Amniotic stem cell (primary cell): ENCODE results near the gene PCDHAC2.

ENCODE experiments used
- DNase-seq: peaks from one replicate; lab custom pipeline; 2025; lab: John Stamatoyannopoulos, UW

Gene PCDHAC2

GRCh38 chr5:140986117-140986521, 19.8 kb downstream of the PCDHAC2 start:
- no peak for DNase-seq

GRCh38 chr5:140988100-140988499, 21.8 kb downstream of the PCDHAC2 start:
- DNase-seq, result no peak

- no peak for DNase-seq
Observed at GRCh38 chr5:140988608-140989007, 22.3 kb downstream of the PCDHAC2 start.

- DNase-seq, result no peak
Observed at GRCh38 chr5:140989254-140990020, 23.2 kb downstream of the PCDHAC2 start.

- DNase-seq, result no peak
Observed at GRCh38 chr5:140992828-140993227, 26.6 kb downstream of the PCDHAC2 start.

- DNase-seq, result no peak
Observed at GRCh38 chr5:140996060-140996459, 29.8 kb downstream of the PCDHAC2 start.

- DNase-seq, result no peak
Observed at GRCh38 chr5:140998921-140999410, 32.7 kb downstream of the PCDHAC2 start.

GRCh38 chr5:141001446-141001843, 35.2 kb downstream of the PCDHAC2 start:
- no peak for DNase-seq

GRCh38 chr5:141001844-141002604, 35.7 kb downstream of the PCDHAC2 start:
- no peak for DNase-seq

GRCh38 chr5:141002605-141002965, 36.3 kb downstream of the PCDHAC2 start:
- DNase-seq, result no peak

GRCh38 chr5:141003031-141003430, 36.8 kb downstream of the PCDHAC2 start:
- DNase-seq, result no peak

GRCh38 chr5:141003791-141004611, 37.7 kb downstream of the PCDHAC2 start:
- no peak for DNase-seq

GRCh38 chr5:141007791-141008190, 41.5 kb downstream of the PCDHAC2 start:
- no peak for DNase-seq

GRCh38 chr5:141010047-141010793, 43.9 kb downstream of the PCDHAC2 start:
- DNase-seq, result no peak

GRCh38 chr5:141017943-141018342, 51.7 kb downstream of the PCDHAC2 start:
- no peak for DNase-seq
